OCI-LY7 (cell line): ENCODE results near the gene SPATS2L.

Source experiments
- CTCF ChIP-seq: fragments of 200-600 bp; sonication (generic); conservative IDR thresholded peaks from 2 replicates; pipeline ENCODE4 v1.5.1; 2014; ENCODE audit warnings: mild to moderate bottlenecking, antibody characterized with exemption, low read length, moderate library complexity, mixed read lengths
- EZH2phosphoT487 ChIP-seq: fragments of 200-600 bp; sonication (generic); IDR thresholded peaks from 2 replicates; pipeline ENCODE4 v1.6.1; 2018; ENCODE audit warnings: low read depth, borderline replicate concordance, mild to moderate bottlenecking, mixed run types, antibody characterized with exemption, low read length, moderate library complexity, mixed read lengths

GRCh38 chr2:200311139-200311538 is 4.6 kb downstream of the SPATS2L start:
- TF ChIP-seq CTCF (no peak), EZH2phosphoT487 (no peak)
